Posterior cingulate gyrus (tissue), 11 donors: ENCODE results near the gene MCTP1.

Experiments used
- DNase-seq, 10 donors: peaks; one replicate each; pipeline versions ENCODE4 v3.0.0 to v3.0.0-alpha.2; 2020 to 2021; ENCODE audit warnings: mixed read lengths in 3 of 10
- intact Hi-C: fragments of 100-400 bp; cut with DNase I; formaldehyde crosslinking; loops from one replicate; pipeline ENCODE4 v1.15.1; 2023

MCTP1 gene

DNA sequence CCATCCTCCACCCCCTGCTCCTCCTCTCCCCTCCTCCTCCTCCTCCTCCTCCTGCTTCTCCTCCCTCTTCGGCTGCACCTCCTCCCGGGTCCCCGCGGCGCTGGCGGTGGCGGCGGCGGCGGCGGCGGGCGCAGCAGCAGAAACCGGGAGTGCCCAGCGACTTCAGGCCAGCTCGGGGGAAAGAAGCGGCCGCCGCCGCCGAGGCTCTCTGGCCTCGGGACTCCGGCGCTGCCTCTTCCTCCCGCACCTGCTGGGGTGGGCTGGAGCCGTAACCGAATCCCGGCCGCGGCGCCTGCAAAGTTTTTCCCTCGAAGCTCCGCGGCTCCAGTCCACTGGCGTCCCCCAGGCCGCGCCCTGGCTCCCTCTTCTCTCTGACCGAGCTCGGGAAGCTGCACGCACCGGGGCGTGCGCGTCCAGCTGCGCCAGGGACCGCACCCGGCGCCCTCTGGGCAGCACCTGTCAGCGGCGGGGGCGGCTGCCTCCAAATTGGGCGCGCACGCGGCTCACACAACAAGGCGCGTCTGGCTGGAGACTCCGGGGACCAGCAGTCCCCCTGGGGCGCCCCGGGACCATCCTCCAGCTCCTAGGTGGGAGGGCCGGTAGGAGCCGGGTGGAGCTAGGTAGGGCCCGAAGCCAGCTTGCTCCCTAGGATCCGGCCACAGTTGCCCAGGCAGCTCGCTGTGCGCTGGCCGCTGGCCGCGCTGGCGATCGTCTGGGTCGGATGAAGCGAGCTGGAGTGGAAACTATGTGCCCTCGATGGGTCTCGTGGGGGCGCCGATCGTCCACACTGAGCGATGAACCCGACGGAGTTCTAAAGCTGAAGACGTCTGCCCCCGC lies at the start of gene MCTP1:
Gene MCTP1, minus strand, starts transcription at position 523 of the 837 bp plus-strand sequence.
- DNase-seq = peak in 9 of 10 donors; percentile 27 to 91 (median 43)
- intact Hi-C loops = no loop called here

DNA sequence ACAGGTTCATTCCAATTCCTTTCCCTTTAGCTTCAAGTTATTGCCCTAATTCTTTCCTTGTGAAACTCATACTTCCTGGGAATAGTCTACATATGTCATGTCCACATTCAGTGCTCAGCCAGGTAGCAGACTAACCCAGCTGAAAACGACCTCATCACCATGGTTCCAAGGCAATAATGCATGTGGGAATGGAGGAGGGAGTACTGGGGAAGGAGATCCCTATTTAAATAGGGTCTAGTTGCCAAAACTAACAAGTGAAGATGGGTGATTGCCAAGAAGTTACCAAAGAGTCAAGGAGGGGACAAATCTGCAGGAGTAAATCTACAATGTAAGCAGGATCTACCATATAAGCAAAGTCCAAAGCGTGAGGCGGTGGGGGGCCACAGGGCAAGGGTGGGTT lies 47.3 kb upstream of the MCTP1 start:
- intact Hi-C loops = no loop called here
- DNase-seq = no peak

DNA sequence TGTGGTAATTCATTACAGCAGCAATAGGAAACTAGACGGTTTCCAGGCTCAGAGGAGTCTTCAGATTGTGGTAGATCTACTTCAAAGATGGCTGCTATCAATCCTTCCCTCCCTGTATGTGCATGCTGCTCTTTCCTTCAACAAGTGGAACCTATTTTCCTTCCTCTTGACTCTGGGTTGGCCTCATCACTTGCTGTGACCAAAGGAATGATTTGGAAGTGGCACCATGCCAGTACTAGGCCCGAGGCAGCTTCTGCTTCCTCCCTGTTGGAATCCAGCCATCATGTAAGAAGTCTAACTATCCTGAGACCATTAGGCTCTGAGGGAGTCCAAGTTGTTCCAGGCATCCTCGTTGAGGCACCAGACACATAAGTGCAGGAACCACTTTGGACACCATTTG lies 46.5 kb upstream of the MCTP1 start:
- no peak for DNase-seq

DNA sequence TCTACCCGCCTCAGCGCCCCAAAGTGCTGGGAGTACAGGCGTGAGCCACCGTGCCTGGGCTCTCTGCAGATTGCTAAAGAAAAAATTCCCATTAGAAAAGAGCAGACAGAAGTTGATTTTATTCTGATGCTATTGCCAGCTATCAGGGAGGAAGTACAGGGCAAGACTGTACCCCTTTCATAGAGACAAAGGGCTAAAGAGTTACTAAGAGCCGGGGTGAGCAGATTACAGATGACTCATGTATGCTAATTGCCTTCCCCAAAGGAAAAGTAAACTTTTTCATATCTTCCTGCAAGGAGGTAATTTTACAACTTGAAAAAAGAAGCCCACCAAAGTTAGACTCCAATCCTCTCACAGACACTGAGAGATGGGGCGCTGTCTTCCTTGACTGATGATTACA lies 42.3 kb upstream of the MCTP1 start:
- intact Hi-C loops = no loop called here
- DNase-seq = no peak

More for the DNA sequence above, 46.5 kb upstream of the MCTP1 start:
- intact Hi-C loops = no loop called here

DNA sequence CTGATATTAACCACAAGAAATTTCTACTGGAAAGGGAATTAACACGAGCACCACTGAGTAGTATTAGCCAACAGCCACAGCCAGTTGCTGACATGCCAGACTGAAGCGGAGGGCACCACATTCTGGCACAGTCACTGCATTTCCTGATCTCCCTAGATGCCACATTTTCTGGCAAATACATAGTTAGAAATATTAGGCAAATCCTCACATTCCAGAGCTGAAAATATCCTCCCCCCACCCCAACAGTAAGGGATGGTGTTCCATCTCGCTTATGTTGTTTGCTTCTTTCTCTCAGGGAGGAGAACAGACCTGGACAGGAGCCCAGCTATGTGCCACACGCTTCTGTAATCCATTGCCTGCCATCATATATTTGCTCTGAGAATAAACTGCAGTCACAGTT lies 32.8 kb upstream of the MCTP1 start:
- DNase-seq = no peak

DNA sequence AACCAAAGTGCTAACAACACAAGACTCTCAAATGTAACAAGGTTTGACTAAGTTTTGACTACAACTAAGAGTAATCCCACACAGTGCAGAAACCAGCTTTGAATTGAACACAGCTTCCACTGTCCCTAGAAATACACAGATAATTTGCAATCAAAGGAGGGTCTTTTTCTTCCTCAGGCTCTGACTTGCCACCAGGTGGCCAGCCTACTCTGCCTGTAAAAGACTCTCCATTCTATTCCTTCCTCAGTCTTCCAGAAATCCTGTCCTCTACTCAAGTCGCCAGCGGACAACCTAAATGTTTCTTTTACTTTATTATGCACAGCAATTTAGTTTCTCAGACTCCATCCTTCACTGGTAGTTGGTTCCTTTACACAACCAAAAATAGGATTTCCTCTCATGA lies 32.2 kb upstream of the MCTP1 start:
- no peak for DNase-seq
- intact Hi-C loops = no loop called here

More for the DNA sequence above, 32.8 kb upstream of the MCTP1 start:
- intact Hi-C loops = no loop called here

DNA sequence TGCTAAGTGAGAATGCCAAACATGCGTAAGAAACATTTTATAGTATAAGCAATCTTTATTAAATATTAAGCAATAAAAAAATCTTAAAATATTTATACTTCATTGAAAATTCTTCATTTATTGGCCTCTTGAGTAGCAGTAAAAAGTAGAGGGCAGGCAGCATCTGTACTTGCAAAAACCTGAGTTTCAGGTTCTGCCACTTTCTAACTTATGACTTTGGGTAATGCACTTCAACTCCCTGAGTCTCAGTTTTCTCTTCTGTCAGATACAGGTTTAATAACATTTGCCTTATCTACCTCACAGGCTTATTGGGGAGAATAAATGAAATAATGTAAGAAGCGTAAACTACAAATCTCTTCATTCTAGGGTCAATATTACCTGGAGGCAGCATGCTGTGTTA lies 19.8 kb upstream of the MCTP1 start:
- no peak for DNase-seq

DNA sequence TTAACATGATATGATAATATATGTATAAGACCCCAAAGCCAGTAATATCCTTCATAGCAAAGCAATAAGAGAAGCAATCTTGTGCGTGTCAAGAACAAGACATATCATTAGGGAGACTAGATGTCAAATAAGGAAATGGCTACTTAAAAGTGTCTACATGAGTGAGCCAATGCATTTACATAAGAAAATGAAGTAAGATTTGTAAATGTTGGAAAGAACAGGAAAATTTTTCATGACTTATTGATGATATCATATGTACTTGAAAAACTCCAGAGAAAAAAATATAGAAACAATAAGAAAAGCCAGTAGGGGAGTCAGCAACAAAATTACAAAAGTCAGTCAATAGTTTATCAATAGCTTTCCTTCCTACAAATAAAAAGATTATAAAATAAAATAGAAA lies 13.8 kb upstream of the MCTP1 start:
- intact Hi-C loops = no loop called here
- no peak for DNase-seq

More for the DNA sequence above, 19.8 kb upstream of the MCTP1 start:
- intact Hi-C loops = no loop called here

DNA sequence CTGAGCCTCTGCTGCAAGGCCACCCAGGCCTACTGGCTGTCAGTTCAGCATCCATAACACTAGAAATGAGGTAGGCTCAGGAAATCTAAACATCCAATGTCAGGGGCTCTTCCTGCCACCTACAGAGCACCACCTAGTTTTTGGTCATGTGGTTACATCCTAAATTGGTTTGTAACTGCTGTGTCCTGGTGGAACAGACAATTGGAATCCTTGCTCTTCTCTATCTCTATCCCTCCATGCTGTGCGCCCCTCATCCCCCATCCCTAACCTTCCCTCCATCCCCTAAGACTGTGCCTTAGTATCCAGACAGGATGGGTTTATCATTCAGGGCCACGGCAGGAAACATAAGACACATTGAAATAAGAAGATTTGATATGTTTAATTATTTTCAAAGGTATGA lies 11.4 kb upstream of the MCTP1 start:
- intact Hi-C loops = no loop called here
- DNase-seq = no peak

DNA sequence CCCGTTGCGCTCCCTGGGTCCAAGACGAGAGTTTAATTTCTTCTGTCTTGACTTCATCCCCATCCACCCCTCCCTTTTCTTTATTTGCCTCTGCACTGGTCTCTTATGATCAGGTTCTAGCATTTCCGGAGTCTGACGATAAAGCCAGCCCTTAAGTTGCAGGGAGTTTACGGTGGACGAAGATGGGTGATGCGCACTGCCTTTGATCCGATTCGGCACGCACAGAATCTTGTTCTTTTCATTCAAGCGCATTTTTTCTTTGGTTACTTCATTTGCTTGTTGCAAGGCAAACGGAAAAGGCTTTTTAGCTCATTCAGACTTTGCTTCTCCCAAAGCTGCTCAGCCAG lies 488 bp upstream of the MCTP1 start:
- peak in 1 of 10 donors; percentile 79 for DNase-seq
- intact Hi-C loops = no loop called here

DNA sequence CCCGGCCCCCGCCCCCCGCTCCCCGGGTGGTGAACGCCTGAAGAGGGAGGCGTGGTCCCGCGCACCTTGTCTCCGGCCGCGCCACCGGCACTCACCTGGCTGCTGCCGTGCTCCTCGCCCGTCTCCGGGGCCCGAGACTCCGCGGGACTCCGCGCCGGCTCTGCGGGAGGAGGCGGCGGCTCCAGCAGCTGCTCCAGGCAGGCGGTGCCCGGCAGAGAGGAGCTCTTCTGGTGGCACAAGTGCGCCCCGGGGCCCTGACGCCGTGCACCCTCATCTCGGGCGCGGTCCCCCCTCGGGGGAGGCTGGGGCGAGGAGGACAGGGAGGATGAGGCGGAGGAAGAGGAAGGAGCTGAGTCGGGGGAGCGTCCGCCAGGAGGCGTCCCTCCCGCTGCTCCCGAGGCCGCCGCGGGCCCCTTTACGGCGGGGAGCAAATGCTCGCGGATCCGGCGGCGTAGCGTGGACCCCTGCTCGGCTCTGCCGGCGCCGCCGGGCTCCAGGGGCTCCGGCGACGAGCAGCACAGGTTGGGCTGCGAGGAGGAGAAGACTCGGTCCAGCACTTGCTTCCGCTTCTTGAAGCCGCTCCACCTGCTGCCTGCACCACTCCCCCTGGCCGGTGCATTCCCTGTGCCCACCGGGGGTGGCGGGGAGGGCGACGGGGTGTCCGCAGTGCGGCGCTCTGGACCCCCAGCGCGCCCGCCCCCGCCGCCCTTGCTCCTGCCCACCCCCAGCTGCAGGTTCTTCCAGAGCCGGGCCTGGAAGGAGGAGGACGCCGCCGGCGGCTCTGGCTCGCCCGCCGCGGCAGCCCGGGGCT lies 928 bp downstream of the MCTP1 start:
- peak in 8 of 10 donors; percentile 23 to 86 (median 35) for DNase-seq
- intact Hi-C loops = no loop called here

DNA sequence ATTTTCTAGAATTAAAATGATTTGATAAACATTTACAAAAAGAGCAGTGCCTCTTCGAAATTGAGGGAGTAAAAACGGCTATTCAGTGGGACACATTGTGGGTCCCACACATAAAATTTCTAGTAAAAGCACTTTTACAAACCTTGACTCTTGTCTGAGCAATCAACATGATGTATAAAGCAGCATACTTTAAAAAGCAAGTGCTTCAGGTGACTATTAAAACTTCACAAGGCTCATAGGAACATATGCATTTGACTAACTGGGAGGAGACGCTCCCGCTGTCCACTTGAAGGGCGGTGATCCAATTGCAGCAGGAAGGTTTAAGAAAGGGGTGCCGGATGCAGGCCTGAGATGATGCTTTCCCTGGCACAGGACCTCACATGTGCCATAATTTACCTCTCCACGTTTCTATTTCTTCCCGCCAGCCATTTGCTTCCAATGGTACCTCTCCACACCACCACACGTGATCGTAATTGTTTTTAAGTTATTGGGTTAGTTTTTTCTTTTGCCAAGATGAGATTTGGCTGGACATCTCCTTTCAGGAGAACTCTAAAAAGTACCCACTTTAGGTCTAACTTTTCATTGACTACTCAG lies 1.8 kb downstream of the MCTP1 start:
- intact Hi-C loops = no loop called here
- no peak for DNase-seq

DNA sequence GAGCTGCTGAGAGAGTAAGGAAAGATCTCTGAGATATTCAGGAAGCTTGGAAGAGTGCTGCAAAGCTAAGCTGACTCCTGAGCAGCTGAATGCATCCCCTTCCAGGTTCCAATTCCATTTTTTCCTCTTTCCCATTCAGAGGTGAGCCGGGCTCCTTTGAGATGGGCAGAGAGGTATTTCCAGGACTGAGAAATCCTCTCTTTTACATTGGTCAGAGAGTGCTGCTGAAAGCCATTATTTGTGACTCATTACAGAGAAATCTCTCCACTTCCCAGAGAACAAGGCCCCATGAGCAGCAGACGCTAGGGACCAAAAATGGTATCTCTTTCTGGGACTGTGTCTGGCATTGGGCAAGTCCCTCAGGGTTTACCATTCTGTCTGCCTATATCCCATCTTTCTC lies 3.7 kb downstream of the MCTP1 start:
- no peak for DNase-seq
- intact Hi-C loops = no loop called here

DNA sequence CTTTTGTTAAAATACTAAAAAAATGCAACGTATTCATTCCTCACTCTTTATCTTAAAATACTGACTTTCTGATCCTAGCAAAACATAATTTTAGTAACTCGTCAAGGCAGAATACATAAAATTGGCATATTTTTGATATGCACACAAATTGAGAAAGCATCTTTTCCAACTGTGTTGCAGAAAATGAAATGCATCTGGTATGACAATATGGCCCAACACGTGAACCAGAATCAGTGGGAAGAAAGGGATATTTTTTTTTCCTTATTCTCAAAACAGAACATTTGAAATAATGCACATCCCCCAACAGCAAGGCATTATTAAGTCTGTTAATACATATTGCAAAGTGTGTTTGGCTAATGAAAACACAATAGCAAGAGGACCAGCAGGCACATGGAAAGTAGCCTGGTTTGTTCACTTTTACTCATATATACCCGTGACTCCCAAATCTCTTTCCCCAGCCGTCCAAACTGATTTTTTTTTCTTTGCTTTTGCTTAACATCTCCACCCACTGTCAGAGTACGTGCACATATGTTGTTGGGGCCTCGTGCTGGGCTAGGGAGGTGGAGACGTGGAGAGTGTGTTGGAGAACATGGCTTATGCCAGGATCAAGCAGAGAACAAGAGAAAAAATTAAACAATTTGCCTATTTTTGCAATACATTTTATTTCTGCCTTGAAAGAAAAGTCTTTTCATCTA lies 4.3 kb downstream of the MCTP1 start:
- intact Hi-C loops = no loop called here
- DNase-seq = peak in 5 of 10 donors; percentile 47 to 90 (median 80)

DNA sequence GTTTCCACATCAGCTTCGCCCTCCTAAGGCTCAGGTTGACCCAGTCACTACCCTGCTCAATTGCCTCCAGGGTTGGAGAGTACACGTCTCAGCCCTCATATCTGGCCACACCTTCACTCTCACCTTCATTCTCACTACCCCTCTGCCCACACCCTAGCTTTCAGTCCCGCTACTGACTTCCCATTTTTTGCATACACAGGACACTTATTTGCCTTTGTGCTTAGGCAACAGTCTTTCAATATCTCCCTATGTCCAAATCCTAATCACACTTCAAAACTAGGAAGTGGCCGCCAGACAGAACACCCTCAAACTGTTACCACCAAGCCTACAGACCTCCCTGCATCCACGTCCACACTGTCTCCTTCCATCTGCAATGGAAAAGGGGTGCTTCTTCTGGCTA lies 10.9 kb downstream of the MCTP1 start:
- intact Hi-C loops = no loop called here
- DNase-seq = no peak

DNA sequence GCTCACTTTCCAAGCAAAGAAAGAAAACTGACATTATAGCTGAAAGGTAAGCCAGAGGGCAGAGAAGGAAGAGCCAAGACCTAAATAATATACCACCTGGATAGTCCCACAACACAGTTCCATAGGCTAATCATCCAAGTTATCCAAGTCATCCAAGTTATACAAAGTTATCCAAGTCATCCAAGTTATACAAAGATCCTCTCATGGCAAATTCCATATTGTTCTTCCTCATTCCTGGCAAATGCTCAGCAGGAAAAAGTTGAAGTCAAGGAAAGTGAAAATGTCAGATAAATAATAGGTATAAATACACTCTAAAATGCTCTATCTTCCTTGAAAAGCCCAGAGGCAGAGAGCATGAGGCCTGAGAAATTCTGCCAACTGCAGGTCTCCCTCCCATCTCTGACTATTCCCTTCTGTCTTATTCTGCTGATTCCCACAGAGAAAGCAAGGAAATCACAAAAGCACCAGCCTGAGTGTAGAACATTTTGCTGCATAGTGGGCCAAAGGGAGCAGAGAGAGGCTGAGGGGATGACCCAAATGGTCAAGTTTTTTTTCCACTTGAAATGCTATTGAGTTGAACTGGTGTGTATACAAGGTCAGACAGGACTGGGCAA lies 12.5 kb downstream of the MCTP1 start:
- no peak for DNase-seq
- intact Hi-C loops = no loop called here

DNA sequence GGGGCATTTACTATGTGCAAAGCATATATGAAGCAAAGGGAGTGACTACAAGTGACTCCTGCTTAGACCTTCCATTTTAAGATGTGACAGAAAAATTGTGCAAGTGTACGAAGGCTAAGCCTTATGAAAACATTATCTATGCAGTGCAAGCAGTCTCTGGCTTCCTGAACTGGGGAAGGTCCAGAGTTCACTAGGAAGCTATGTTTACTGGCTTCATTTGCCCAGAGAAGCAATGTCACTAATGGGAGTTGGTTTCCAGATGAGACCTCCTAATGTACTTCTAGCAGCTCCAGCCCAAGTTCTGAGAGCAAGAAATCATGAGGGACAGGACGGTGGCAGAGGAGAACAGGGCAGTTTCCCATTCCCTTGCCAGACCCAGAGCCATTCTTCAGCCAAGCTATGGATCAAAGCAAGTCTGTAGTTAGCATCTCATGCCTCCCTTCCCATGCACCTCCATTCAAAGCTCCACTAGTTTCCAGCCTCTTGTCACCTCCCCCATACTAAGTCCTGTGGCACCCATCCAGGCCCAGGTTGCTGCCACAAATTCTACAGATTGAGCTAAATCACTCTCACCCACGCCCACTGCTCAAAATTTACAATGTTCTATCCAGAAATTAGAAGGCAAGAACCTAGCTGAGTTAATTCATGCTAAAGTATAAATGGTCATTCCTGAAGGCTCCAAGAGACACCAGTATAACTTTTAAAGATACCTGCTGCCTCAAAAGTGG lies 21.8 kb downstream of the MCTP1 start:
- peak in 7 of 10 donors; percentile 41 to 88 (median 56) for DNase-seq

DNA sequence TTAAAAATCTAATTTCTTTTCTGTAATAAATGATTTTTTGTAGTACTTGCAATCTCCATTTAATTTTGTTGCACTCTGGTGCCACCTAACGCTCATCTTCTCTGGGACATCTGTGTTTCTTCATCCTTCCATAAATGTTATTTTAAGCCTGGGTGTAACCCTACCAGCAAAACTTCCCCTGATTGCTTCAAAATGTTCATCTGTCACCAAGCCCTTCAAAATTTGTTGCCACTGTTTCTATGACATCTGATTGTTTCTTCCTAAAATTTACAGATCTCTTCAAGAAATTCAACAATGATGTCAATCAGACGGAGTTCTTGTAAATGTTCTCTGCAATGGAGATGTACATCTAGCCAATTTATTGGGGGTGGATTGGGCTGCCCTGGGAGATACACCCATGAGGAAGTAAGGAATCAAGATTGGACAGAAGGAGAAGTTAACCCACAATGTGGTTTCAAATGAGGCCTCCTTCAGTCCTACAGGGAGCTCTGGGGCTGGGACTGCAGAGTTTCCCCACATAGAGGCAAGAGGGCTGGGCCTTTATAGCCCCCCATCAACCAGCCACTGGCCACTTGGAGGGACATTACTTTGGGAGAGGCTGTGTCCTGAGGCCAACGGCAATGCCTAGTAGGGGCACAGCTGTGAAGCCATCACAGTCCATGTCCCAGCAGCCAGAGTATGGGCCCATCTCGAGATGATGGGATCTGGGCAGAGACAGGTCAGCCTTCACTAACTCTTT lies 23.3 kb downstream of the MCTP1 start:
- intact Hi-C loops = loop anchor here (5.0 kb wide), 1 partner anchor 294 kb away; no protein-coding TSS in a partner anchor
- DNase-seq = no peak

More for the DNA sequence above, 21.8 kb downstream of the MCTP1 start:
- intact Hi-C loops = loop anchor here (5.0 kb wide), 1 partner anchor 296 kb away; no protein-coding TSS in a partner anchor

DNA sequence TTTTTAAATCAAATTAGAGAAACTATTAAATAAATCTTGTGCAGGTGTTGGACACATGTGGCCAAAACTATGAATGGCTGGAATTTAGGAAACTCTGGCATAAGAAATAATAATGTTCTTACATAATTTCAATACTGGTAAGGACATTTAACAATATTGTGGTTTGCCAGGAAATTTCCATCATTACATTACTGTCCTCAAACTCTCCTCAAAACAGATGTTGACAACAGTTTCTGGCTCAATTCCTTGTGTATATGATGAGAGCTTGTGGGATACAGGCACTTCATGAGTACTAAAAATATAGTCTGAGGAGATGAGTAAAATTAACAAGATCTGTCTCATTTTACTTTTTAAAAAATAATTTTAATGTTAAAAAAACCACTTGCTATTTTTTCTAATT lies 27.9 kb downstream of the MCTP1 start:
- intact Hi-C loops = no loop called here
- no peak for DNase-seq
